PC-3 (cell line): ENCODE measurements around the gene NDE1. TPM values are rescaled to one million over a fixed set of nuclear protein-coding genes. Genes with fewer than 3 reads are reported as not detected.

ENCODE experiments used
- ATAC-seq: fragments of 200-7000 bp; cut with Tn5 transposase; 2 replicates; pipeline ENCODE4 v1.9.1; 2020; ENCODE audit warnings: mild to moderate bottlenecking, moderate library complexity
- BruUV-seq: library from RNA; stranded (reverse); fragments of 400-500 nt; replicated peaks from 2 replicates; lab custom pipeline; 2021; lab: Mats Ljungman, UMichigan
- CTCF ChIA-PET: fragments of 300-600 bp; sonication (Branson Sonifier 250); formaldehyde crosslinking; loops from one replicate; lab custom pipeline; 2022; ENCODE audit warnings: antibody characterized with exemption; lab: Charles Lee
- POLR2A ChIA-PET: fragments of 300-600 bp; sonication (Branson Sonifier 250); formaldehyde crosslinking; loops from one replicate; lab custom pipeline; 2022; ENCODE audit warnings: antibody characterized with exemption; ENCODE audit not compliant: unreplicated experiment; lab: Charles Lee
- DNase-seq: peaks from one replicate; pipeline ENCODE4 v3.0.0-alpha.2; 2015
- H2AFZ ChIP-seq: fragments of 300-600 bp; sonication (generic); 2 replicates; pipeline ENCODE4 v1.6.0; 2016; ENCODE audit warnings: antibody characterized with exemption, low read length
- H3F3A ChIP-seq: fragments of 300-600 bp; sonication (generic); one replicate; pipeline ENCODE4 v1.6.0; 2017; ENCODE audit warnings: antibody characterized with exemption, low read length, control low read depth, mild to moderate bottlenecking; ENCODE audit not compliant: unreplicated experiment
- H3K27ac ChIP-seq: fragments of 300-600 bp; sonication (generic); 2 replicates; pipeline ENCODE4 v1.5.1; 2016; ENCODE audit warnings: mild to moderate bottlenecking, low read length
- H3K27me3 ChIP-seq: fragments of 300-600 bp; sonication (generic); 2 replicates; pipeline ENCODE4 v1.6.1; 2016; ENCODE audit warnings: low read length, mixed read lengths
- H3K36me3 ChIP-seq: fragments of 300-600 bp; sonication (generic); 2 replicates; pipeline ENCODE4 v1.6.1; 2016; ENCODE audit warnings: low read depth, mixed run types, low read length, mixed read lengths
- H3K4me1 ChIP-seq: fragments of 300-600 bp; sonication (generic); 2 replicates; pipeline ENCODE4 v1.5.1; 2016; ENCODE audit warnings: low read length; ENCODE audit not compliant: insufficient read depth
- H3K4me2 ChIP-seq: fragments of 300-600 bp; sonication (generic); 2 replicates; pipeline ENCODE4 v1.6.0; 2016; ENCODE audit warnings: low read length
- H3K4me3 ChIP-seq: fragments of 300-600 bp; sonication (generic); 2 replicates; pipeline ENCODE4 v1.5.1; 2016; ENCODE audit warnings: mild to moderate bottlenecking, low read length, mixed read lengths
- H3K79me2 ChIP-seq: fragments of 300-600 bp; sonication (generic); 2 replicates; pipeline ENCODE4 v1.6.1; 2017; ENCODE audit warnings: low read length, mixed read lengths
- H3K9ac ChIP-seq: fragments of 300-600 bp; sonication (generic); 2 replicates; pipeline ENCODE4 v1.6.0; 2016; ENCODE audit warnings: mild to moderate bottlenecking, low read length
- H3K9me2 ChIP-seq: fragments of 300-600 bp; sonication (generic); replicated peaks from 2 replicates; pipeline ENCODE4 v1.6.1; 2016; ENCODE audit warnings: mixed run types, low read length, mixed read lengths
- H3K9me3 ChIP-seq: fragments of 300-600 bp; sonication (generic); 2 replicates; pipeline ENCODE4 v1.6.1; 2016; ENCODE audit warnings: low read length, mixed read lengths
- H4K20me1 ChIP-seq: fragments of 300-600 bp; sonication (generic); 2 replicates; pipeline ENCODE4 v1.6.1; 2016; ENCODE audit warnings: low read length, mixed read lengths
- EZH2 ChIP-seq: fragments of 300-600 bp; sonication (generic); IDR thresholded peaks from one replicate; pipeline ENCODE4 v1.6.1; 2017; ENCODE audit warnings: antibody characterized with exemption, mild to moderate bottlenecking, low read length; ENCODE audit not compliant: unreplicated experiment
- EZH2phosphoT487 ChIP-seq: fragments of 300-600 bp; sonication (generic); IDR thresholded peaks from 2 replicates; pipeline ENCODE4 v1.6.1; 2018; ENCODE audit warnings: mild to moderate bottlenecking, antibody characterized with exemption, low read length, borderline replicate concordance
- intact Hi-C: fragments of 100-400 bp; cut with micrococcal nuclease; formaldehyde crosslinking; loops from 2 replicates; pipeline ENCODE4 v1.9.0; 2023
- total RNA-seq: library from RNA; depleted of rRNA; stranded (reverse); fragments of >200 nt; gene quantifications from 2 replicates; pipeline ENCODE4 v1.2.3, GENCODE V29; 2014
- TF ChIP-seq, protein P1 (sequence below): fragments of 300-600 bp; sonication (generic); conservative IDR thresholded peaks from 2 replicates; pipeline ENCODE4 v1.5.1; 2017; ENCODE audit warnings: antibody characterized with exemption, low read depth, mild to moderate bottlenecking, low read length

NDE1 gene
- total RNA-seq, 1 experiment from 2014 or later = 24.9 TPM

DNA sequence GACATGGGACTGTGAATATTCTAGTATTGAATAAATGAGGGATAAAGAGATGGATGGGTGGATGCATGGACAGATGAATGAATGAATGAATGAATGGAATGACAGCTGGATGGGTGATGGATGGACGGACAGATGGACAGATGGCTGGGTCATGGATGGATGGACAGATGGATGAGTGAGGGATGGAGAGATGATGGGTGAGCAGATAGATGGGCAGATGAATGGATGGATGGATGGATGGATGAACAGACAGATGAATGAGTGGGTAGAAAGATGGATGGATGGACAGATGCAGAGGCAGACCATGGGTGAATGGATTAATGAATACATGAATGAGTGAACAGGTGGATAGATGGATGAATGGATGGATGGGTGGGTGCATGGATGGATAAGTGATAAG lies 110.1 kb downstream of the NDE1 start:
- ChIA-PET CTCF (no interaction called here), POLR2A (no interaction called here)
- Histone ChIP-seq H3K36me3 (no peaks in the 10 kb centered on the region), H3K9me2 (no peaks in the 10 kb centered on the region), H3K27me3 (no peaks in the 10 kb centered on the region), H3K79me2 (no peaks in the 10 kb centered on the region), H3K9ac (no peak overlapping the region), H4K20me1 (no peaks in the 10 kb centered on the region), H3K4me2 (no peak overlapping the region), H3K9me3 (no peaks in the 10 kb centered on the region), H3K4me3 (no peak overlapping the region), H2AFZ (no peak overlapping the region), H3K27ac (no peak overlapping the region), H3F3A (no peaks in the 10 kb centered on the region), H3K4me1 (no peaks in the 10 kb centered on the region)
- no peak for TF ChIP-seq EZH2phosphoT487
- no peak for TF ChIP-seq EZH2
- TF ChIP-seq, protein P1, sequence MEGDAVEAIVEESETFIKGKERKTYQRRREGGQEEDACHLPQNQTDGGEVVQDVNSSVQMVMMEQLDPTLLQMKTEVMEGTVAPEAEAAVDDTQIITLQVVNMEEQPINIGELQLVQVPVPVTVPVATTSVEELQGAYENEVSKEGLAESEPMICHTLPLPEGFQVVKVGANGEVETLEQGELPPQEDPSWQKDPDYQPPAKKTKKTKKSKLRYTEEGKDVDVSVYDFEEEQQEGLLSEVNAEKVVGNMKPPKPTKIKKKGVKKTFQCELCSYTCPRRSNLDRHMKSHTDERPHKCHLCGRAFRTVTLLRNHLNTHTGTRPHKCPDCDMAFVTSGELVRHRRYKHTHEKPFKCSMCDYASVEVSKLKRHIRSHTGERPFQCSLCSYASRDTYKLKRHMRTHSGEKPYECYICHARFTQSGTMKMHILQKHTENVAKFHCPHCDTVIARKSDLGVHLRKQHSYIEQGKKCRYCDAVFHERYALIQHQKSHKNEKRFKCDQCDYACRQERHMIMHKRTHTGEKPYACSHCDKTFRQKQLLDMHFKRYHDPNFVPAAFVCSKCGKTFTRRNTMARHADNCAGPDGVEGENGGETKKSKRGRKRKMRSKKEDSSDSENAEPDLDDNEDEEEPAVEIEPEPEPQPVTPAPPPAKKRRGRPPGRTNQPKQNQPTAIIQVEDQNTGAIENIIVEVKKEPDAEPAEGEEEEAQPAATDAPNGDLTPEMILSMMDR = no peak
- DNase-seq (no peak), ATAC-seq (no peak)
- no TSS peak for BruUV-seq
- intact Hi-C loops = no loop called here

DNA sequence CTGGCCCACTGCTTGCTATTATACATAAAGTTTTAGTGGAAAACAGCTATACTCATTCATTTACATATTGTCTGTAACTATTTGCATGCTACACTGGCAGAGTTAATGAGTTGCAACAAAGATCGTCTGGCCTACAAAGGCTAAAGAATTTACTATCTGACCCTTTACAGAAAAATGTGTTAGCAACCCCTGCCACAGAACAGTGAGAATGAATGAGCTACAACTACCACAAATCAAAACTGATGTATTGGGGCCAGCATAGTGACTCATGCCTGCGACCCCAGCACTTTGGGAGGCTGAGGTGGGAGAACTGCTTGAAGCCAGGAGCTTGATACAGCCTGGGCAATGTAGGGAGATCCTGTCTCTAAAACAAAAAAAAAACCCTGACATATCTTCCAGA lies 114.1 kb downstream of the NDE1 start:
- CTCF ChIA-PET = no interaction called here
- H3K9me3 ChIP-seq = no peaks in the 10 kb centered on the region
- H3K9ac ChIP-seq = no peak overlapping the region
- TF ChIP-seq EZH2phosphoT487 (no peak), EZH2 (no peak)
- TF ChIP-seq, protein P1 = no peak
- no TSS peak for BruUV-seq
- no peaks in the 10 kb centered on the region for H4K20me1 ChIP-seq
- no peaks in the 10 kb centered on the region for H3K9me2 ChIP-seq
- no peaks in the 10 kb centered on the region for H3K27me3 ChIP-seq
- intact Hi-C loops = no loop called here
- H3K4me2 ChIP-seq = no peak overlapping the region
- H2AFZ ChIP-seq = no peak overlapping the region
- no peaks in the 10 kb centered on the region for H3K36me3 ChIP-seq
- ATAC-seq (no peak), DNase-seq (no peak)
- H3K27ac ChIP-seq = no peak overlapping the region
- H3K79me2 ChIP-seq = no peaks in the 10 kb centered on the region
- no peak overlapping the region for H3K4me3 ChIP-seq
- H3K4me1 ChIP-seq = no peaks in the 10 kb centered on the region
- H3F3A ChIP-seq = no peaks in the 10 kb centered on the region
- POLR2A ChIA-PET = no interaction called here

DNA sequence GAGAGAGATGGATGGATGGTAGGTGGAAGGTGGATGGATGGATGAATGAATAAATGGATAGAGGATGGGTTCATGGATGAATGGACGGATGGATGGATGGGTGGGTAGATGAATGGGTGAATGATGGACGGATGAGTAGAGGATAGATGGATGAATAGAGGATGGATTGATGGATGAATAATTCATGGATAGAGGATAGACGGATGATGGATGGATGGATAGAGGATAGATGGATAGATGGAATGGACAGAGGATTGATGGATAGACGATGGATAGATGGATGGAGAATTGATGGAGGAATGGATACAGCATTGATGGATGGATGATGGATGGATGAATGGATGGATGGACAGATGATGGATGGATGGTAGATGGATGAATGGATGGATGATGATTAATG lies 115.1 kb downstream of the NDE1 start:
- no peak overlapping the region for H3K4me2 ChIP-seq
- POLR2A ChIA-PET = no interaction called here
- no peaks in the 10 kb centered on the region for H3K36me3 ChIP-seq
- no peak overlapping the region for H3K9ac ChIP-seq
- no peaks in the 10 kb centered on the region for H3K9me2 ChIP-seq
- ATAC-seq (no peak), DNase-seq (no peak)
- no peak overlapping the region for H2AFZ ChIP-seq
- intact Hi-C loops = no loop called here
- no peaks in the 10 kb centered on the region for H3K27me3 ChIP-seq
- no peak overlapping the region for H3K4me3 ChIP-seq
- CTCF ChIA-PET = interaction anchor here (0.5 to 0.9 kb wide), 2 partner anchors 19 to 56 kb away, joined by 3 read pairs; no protein-coding TSS in a partner anchor
- H3K79me2 ChIP-seq = no peaks in the 10 kb centered on the region
- TF ChIP-seq EZH2 = no peak
- TF ChIP-seq, protein P1 = no peak
- no peak for TF ChIP-seq EZH2phosphoT487
- no peaks in the 10 kb centered on the region for H4K20me1 ChIP-seq
- H3K9me3 ChIP-seq = no peaks in the 10 kb centered on the region
- no peak overlapping the region for H3K27ac ChIP-seq
- H3F3A ChIP-seq = no peaks in the 10 kb centered on the region
- no peaks in the 10 kb centered on the region for H3K4me1 ChIP-seq
- BruUV-seq = no TSS peak
